IMR-90 (cell line): ENCODE data around the gene CAMTA1.

Source experiments
- CEBPB ChIP-seq: IDR thresholded peaks from 2 replicates; pipeline ENCODE4 v1.6.1; 2012; ENCODE audit warnings: low read depth, low read length, improper control_type of control experiment
- CTCF ChIP-seq: conservative IDR thresholded peaks from 2 replicates; pipeline ENCODE4 v1.5.1; 2012; ENCODE audit warnings: mild to moderate bottlenecking, low read depth, low read length, improper control_type of control experiment
- FOS ChIP-seq: fragments of 150-350 bp; IDR thresholded peaks from 2 replicates; pipeline ENCODE4 v1.6.1; 2016; ENCODE audit warnings: low read depth, low read length
- MAFK ChIP-seq: IDR thresholded peaks from 2 replicates; pipeline ENCODE4 v1.6.1; 2012; ENCODE audit warnings: low read depth, low read length, improper control_type of control experiment
- MXI1 ChIP-seq: IDR thresholded peaks from 2 replicates; pipeline ENCODE4 v1.6.1; 2012; ENCODE audit warnings: low read depth, mild to moderate bottlenecking, low read length, moderate library complexity, borderline replicate concordance
- POLR2A ChIP-seq: IDR thresholded peaks from 2 replicates; pipeline ENCODE4 v1.6.1; 2012; ENCODE audit warnings: mild to moderate bottlenecking, low read depth, low read length
- RAD21 ChIP-seq: IDR thresholded peaks from 2 replicates; pipeline ENCODE4 v1.6.1; 2012; ENCODE audit warnings: low read length, improper control_type of control experiment
- RCOR1 ChIP-seq: IDR thresholded peaks from 2 replicates; pipeline ENCODE4 v1.6.1; 2012; ENCODE audit warnings: mild to moderate bottlenecking, low read length, improper control_type of control experiment; ENCODE audit not compliant: insufficient replicate concordance
- RFX5 ChIP-seq: IDR thresholded peaks from 2 replicates; pipeline ENCODE4 v1.8.0; 2012; ENCODE audit warnings: low read depth, mild to moderate bottlenecking, low read length, moderate library complexity
- SMC3 ChIP-seq: fragments of 150-350 bp; IDR thresholded peaks from 2 replicates; pipeline ENCODE4 v1.6.1; 2016; ENCODE audit warnings: low read depth, mild to moderate bottlenecking, antibody characterized with exemption, low read length, moderate library complexity
- TF ChIP-seq, protein P1 (sequence below): fragments of 150-350 bp; IDR thresholded peaks from 2 replicates; pipeline ENCODE4 v1.6.1; 2017; ENCODE audit warnings: mild to moderate bottlenecking, antibody characterized with exemption, low read length, low read depth

DNA sequence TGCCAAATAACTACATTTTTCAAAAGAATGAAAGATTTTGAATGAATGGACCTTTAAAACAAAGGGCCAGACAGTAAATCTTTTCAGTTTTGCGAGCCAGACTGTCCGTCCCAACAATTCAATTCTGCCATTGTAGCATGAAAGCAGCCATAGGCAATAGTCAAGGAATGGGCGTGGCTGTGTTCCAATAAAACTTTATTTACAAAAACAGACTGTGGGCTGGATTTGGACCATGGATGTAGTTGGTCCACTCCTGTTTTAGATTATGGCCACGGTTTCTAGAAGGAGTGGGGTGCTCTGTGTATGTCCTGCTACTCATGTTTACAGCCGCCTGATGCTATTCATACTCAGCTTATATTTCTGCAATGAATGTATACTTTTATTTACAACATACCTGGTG lies 474.7 kb downstream of the CAMTA1 start:
- TF ChIP-seq POLR2A (no peak), MXI1 (no peak), RFX5 (no peak), CTCF (no peak), SMC3 (no peak), MAFK (no peak), CEBPB (no peak), RAD21 (no peak), RCOR1 (no peak), FOS (no peak)
- TF ChIP-seq, protein P1, sequence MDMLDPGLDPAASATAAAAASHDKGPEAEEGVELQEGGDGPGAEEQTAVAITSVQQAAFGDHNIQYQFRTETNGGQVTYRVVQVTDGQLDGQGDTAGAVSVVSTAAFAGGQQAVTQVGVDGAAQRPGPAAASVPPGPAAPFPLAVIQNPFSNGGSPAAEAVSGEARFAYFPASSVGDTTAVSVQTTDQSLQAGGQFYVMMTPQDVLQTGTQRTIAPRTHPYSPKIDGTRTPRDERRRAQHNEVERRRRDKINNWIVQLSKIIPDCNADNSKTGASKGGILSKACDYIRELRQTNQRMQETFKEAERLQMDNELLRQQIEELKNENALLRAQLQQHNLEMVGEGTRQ = no peak
